T-helper 17 cell (primary cell): ENCODE data around the gene NTRK1. TPM values are rescaled to one million over a fixed set of nuclear protein-coding genes. Genes with fewer than 3 reads are reported as not detected.
A peak's percentile ranks its signal among the peaks of the same experiment; 100 is the strongest.

Source experiments
- ATAC-seq: fragments of 150-1000 bp; cut with Tn5 transposase; 2 replicates; pipeline ENCODE4 v1.10.0; 2021; ENCODE audit warnings: mild to moderate bottlenecking, moderate library complexity
- DNase-seq, 3 donors: peaks; one replicate each; pipeline versions ENCODE4 v3.0.0 to v3.0.0-alpha.2; 2020 to 2021
- H3K9me3 ChIP-seq: one replicate; pipeline ENCODE4 v1.7.0; 2013; ENCODE audit warnings: low read length, mild to moderate bottlenecking; ENCODE audit not compliant: control insufficient read depth, poor library complexity, severe bottlenecking
- H3K27ac Mint-ChIP-seq: one replicate; pipeline ENCODE4 v1.8.0; 2022; ENCODE audit warnings: mild to moderate bottlenecking, moderate library complexity, mixed read lengths
- H3K27me3 Mint-ChIP-seq: one replicate; pipeline ENCODE4 v1.8.0; 2022; ENCODE audit warnings: mixed read lengths
- H3K36me3 Mint-ChIP-seq: one replicate; pipeline ENCODE4 v1.8.0; 2022; ENCODE audit warnings: low read depth, mixed read lengths
- H3K4me1 Mint-ChIP-seq: one replicate; pipeline ENCODE4 v1.8.0; 2022; ENCODE audit warnings: mild to moderate bottlenecking, mixed read lengths
- H3K4me3 Mint-ChIP-seq: one replicate; pipeline ENCODE4 v1.8.0; 2022; ENCODE audit warnings: mild to moderate bottlenecking, moderate library complexity, mixed read lengths
- total RNA-seq, 4 donors: library from RNA in 2 of 4; stranded (reverse) in 2 of 4; gene quantifications; one replicate each; pipeline ENCODE4 v1.2.3 and lab custom pipeline; 2022 to 2026

Gene NTRK1
- total RNA-seq, 2 donors from 2014 or later, result 0.34 to 0.67 TPM

DNA sequence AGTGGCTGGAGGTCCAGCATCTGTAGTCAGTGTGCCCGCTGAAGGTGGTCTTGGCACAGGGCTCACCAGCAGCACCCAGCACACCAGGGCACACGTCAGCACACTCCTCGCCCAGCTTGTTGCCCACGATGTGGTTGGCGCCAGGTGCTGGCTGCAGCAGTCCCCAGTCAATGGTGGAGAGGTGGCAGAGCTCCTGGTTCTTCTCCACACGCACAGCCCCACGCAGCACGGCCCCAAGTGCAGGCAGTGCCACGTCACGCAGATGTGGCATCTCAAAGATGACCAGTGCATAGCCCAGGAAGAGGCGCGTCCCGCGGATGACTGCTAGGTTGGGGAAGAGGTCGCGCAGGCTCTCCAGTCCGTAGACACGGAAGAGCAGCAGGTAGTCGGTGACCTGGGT, 6.9 kb upstream of the NTRK1 start:
- DNase-seq, result no peak
- no peaks in the 10 kb centered on the region for H3K9me3 ChIP-seq
- peaks cover 34% of the 10 kb centered on the region for H3K27me3 Mint-ChIP-seq
- no peak overlapping the region for H3K27ac Mint-ChIP-seq
- H3K36me3 Mint-ChIP-seq, result peaks cover 6% of the 10 kb centered on the region
- peaks cover 15% of the 10 kb centered on the region for H3K4me1 Mint-ChIP-seq
- ATAC-seq, result no peak
- H3K4me3 Mint-ChIP-seq, result no peak overlapping the region

GRCh38 chr1:156854634-156855033, 6.0 kb upstream of the NTRK1 start:
- Mint-ChIP-seq H3K27me3 (peaks cover 38% of the 10 kb centered on the region), H3K27ac (no peak overlapping the region), H3K4me1 (peaks cover 16% of the 10 kb centered on the region), H3K4me3 (no peak overlapping the region), H3K36me3 (peaks cover 6% of the 10 kb centered on the region)
- ATAC-seq, result no peak
- DNase-seq, result no peak
- H3K9me3 ChIP-seq, result no peaks in the 10 kb centered on the region

- H3K4me1 Mint-ChIP-seq, result peaks cover 25% of the 10 kb centered on the region
- H3K4me3 Mint-ChIP-seq, result no peak overlapping the region
- no peak for DNase-seq
- no peak for ATAC-seq
- H3K27ac Mint-ChIP-seq, result no peak overlapping the region
- H3K36me3 Mint-ChIP-seq, result peaks cover 6% of the 10 kb centered on the region
- no peaks in the 10 kb centered on the region for H3K9me3 ChIP-seq
- H3K27me3 Mint-ChIP-seq, result peaks cover 48% of the 10 kb centered on the region
These were observed 4.3 kb upstream of the NTRK1 start for GRCh38 chr1:156856282-156856785.

GRCh38 chr1:156857532-156857931, 3.1 kb upstream of the NTRK1 start:
- H3K36me3 Mint-ChIP-seq, result peaks cover 6% of the 10 kb centered on the region
- no peak for ATAC-seq
- no peak overlapping the region for H3K27ac Mint-ChIP-seq
- peaks cover 28% of the 10 kb centered on the region for H3K4me1 Mint-ChIP-seq
- no peaks in the 10 kb centered on the region for H3K9me3 ChIP-seq
- DNase-seq, result no peak
- peaks cover 58% of the 10 kb centered on the region for H3K27me3 Mint-ChIP-seq
- H3K4me3 Mint-ChIP-seq, result no peak overlapping the region

DNA sequence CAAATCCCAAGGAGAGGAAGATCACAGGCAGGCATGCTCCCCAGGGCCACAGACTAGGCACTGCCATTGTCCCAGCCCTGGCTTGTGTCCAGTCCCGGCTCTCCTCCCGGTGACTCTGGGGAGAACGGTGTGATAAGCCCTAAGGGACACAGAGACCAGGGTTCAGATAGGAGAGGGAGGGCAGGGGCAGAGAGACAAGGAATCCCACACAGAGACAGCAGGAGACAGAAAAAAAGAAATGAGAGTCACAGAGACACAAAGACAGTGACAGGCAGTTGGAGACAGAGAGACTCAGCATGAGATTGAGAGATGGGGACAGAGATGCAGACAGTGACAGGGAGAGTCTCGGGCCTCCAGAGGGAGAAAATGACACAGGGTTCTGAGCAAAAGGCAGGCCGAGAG, 2.1 kb upstream of the NTRK1 start:
- Mint-ChIP-seq H3K36me3 (peaks cover 11% of the 10 kb centered on the region), H3K4me1 (peaks cover 31% of the 10 kb centered on the region), H3K4me3 (peak overlapping the region; percentile 82), H3K27me3 (peaks cover 58% of the 10 kb centered on the region), H3K27ac (no peak overlapping the region)
- DNase-seq (no peak), ATAC-seq (no peak)
- H3K9me3 ChIP-seq, result no peaks in the 10 kb centered on the region

GRCh38 chr1:156858959-156859522, 1.6 kb upstream of the NTRK1 start, which contains the start of gene INSRR:
Gene INSRR (minus strand): TSS chr1:156859117. CDS start chr1:156858621, 496 bp downstream.
- Mint-ChIP-seq H3K27me3 (peaks cover 58% of the 10 kb centered on the region), H3K36me3 (peaks cover 11% of the 10 kb centered on the region), H3K27ac (no peak within 1 kb of the TSS), H3K4me3 (peak within 1 kb of the TSS; percentile 86), H3K4me1 (peaks cover 35% of the 10 kb centered on the region)
- H3K9me3 ChIP-seq, result no peaks in the 10 kb centered on the region
- ATAC-seq (no peak), DNase-seq (no peak)

- H3K27ac Mint-ChIP-seq, result no peak overlapping the region
- ATAC-seq (peak; percentile 29), DNase-seq (no peak)
These were observed 1.0 kb upstream of the NTRK1 start for GRCh38 chr1:156859523-156860112.

GRCh38 chr1:156860113-156860627, 495 bp upstream of the NTRK1 start:
- peaks cover 63% of the 10 kb centered on the region for H3K27me3 Mint-ChIP-seq
- H3K27ac Mint-ChIP-seq, result no peak overlapping the region
- H3K4me1 Mint-ChIP-seq, result peaks cover 29% of the 10 kb centered on the region

More at GRCh38 chr1:156859523-156860112, 1.0 kb upstream of the NTRK1 start:
- Mint-ChIP-seq H3K4me1 (peaks cover 33% of the 10 kb centered on the region), H3K36me3 (peaks cover 10% of the 10 kb centered on the region), H3K27me3 (peaks cover 62% of the 10 kb centered on the region), H3K4me3 (peak overlapping the region; percentile 86)
- H3K9me3 ChIP-seq, result no peaks in the 10 kb centered on the region

DNA sequence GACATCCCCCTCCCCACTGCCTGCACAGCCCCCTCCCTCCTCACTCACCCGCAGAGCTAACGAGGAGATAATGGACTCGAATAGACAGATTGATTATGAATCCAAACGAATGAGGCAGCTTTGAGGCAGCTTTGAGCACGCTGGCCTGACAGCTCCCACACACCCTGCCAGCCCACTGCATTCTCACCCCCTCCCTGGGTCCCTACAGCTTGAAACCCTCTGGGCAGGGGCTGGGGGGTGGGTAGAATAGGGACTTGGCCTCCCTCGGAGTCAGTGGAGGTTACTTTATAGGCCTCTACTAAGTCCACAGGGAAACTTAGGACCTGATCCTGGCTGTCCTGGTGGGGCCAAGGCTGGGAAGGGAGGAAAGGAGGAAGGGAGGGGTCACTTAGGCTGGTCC, 1.9 kb downstream of the NTRK1 start:
- peaks cover 73% of the 10 kb centered on the region for H3K27me3 Mint-ChIP-seq
- peak overlapping the region; percentile 75 for H3K27ac Mint-ChIP-seq

More at GRCh38 chr1:156860113-156860627, 495 bp upstream of the NTRK1 start:
- H3K9me3 ChIP-seq, result no peaks in the 10 kb centered on the region
- DNase-seq (peak; percentile 44 to 51 (median 44)), ATAC-seq (peak; percentile 68)
- Mint-ChIP-seq H3K36me3 (peaks cover 7% of the 10 kb centered on the region), H3K4me3 (peak overlapping the region; percentile 86)

GRCh38 chr1:156862997-156863599, 2.4 kb downstream of the NTRK1 start:
- H3K36me3 Mint-ChIP-seq, result peaks cover 7% of the 10 kb centered on the region
- peaks cover 68% of the 10 kb centered on the region for H3K27me3 Mint-ChIP-seq
- no peak for DNase-seq
- no peaks in the 10 kb centered on the region for H3K9me3 ChIP-seq
- no peak for ATAC-seq
- peak overlapping the region; percentile 75 for H3K27ac Mint-ChIP-seq
- H3K4me1 Mint-ChIP-seq, result peaks cover 38% of the 10 kb centered on the region
- peak overlapping the region; percentile 52 for H3K4me3 Mint-ChIP-seq

More for the DNA sequence above, 1.9 kb downstream of the NTRK1 start:
- ATAC-seq, result no peak
- peaks cover 34% of the 10 kb centered on the region for H3K4me1 Mint-ChIP-seq
- peaks cover 7% of the 10 kb centered on the region for H3K36me3 Mint-ChIP-seq
- no peaks in the 10 kb centered on the region for H3K9me3 ChIP-seq
- no peak for DNase-seq
- H3K4me3 Mint-ChIP-seq, result no peak overlapping the region

GRCh38 chr1:156863631-156864030, 3.0 kb downstream of the NTRK1 start:
- Mint-ChIP-seq H3K4me1 (peaks cover 37% of the 10 kb centered on the region), H3K36me3 (peaks cover 6% of the 10 kb centered on the region), H3K4me3 (no peak overlapping the region), H3K27me3 (peaks cover 63% of the 10 kb centered on the region), H3K27ac (peak overlapping the region; percentile 75)
- no peak for DNase-seq
- no peak for ATAC-seq
- no peaks in the 10 kb centered on the region for H3K9me3 ChIP-seq

DNA sequence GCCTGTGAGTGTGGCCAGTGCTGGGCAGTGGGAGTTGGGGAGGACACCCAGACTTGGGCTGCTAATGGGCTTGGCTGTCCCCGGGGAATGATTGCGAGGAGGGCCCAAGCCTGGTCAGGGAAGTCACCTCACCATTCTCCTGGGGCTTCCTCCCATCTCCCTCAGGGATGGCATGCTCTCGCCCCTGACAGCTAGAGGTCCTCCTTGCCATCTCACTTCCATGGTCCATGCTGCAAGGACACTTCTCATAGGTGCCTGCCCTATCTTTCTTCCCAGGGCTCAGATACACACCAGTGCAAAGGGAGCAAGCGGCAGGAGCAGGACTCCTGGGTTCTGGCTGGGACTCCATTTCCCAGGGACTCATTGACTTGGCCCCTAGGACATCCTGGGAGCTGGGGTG, 4.1 kb downstream of the NTRK1 start:
- ATAC-seq, result no peak
- no peak for DNase-seq
- H3K36me3 Mint-ChIP-seq, result peaks cover 4% of the 10 kb centered on the region
- no peak overlapping the region for H3K4me3 Mint-ChIP-seq
- H3K27ac Mint-ChIP-seq, result no peak overlapping the region
- peaks cover 30% of the 10 kb centered on the region for H3K4me1 Mint-ChIP-seq
- peaks cover 60% of the 10 kb centered on the region for H3K27me3 Mint-ChIP-seq
- no peaks in the 10 kb centered on the region for H3K9me3 ChIP-seq

DNA sequence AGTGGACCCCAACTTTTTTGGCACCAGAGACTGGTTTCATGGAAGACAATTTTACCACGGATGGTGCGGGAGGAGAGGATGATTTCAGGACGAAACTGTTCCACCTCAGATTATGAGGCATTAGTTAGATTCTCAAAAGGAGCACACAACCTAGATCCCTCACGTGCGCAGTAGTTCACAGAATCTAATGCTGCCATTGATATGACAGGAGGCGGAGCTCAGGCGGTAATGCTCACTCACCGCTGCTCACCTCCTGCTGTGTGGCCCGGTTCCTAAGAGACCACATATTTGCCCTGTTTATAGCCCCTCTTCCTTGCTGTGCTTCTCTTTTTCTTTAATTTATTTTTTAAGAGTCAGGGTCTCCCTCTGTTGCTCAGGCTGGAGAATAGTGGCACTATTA, 4.6 kb downstream of the NTRK1 start:
- H3K9me3 ChIP-seq, result no peaks in the 10 kb centered on the region
- ATAC-seq, result no peak
- Mint-ChIP-seq H3K4me1 (peaks cover 26% of the 10 kb centered on the region), H3K36me3 (peaks cover 4% of the 10 kb centered on the region), H3K4me3 (no peak overlapping the region), H3K27me3 (peaks cover 58% of the 10 kb centered on the region), H3K27ac (no peak overlapping the region)
- DNase-seq, result no peak
